Measurements from ENCODE around the gene TBL1XR1.

TBL1XR1 gene

DNA sequence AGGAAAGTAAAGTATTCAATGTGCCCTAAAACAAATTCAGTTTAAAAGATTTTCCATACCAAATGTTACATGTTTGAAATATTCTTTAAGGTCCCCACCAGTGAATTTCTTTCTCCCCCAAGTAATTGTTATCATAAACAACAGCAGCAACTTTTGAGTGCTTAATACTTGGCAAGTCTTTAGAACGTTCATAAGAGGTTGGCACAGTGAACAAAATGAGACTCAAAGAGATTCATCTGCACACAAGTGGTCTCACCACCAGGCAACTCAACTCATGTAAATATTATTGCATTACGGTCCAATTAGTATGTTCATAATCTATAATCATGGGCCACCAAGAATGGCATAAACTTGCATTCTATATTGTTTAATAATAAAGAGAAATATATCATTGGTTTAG, 98.7 kb downstream of the TBL1XR1 start:
- Histone ChIP-seq H4K20me1 (ENCODE audit: insufficient read depth, low read length) (0 out of 2 replicates have a peak, but pooled peaks cover 4% of the 10 kb centered on the region), H3K36me3 (ENCODE audit: insufficient read depth, low read length) (peaks cover 69% of the 10 kb centered on the region)

DNA sequence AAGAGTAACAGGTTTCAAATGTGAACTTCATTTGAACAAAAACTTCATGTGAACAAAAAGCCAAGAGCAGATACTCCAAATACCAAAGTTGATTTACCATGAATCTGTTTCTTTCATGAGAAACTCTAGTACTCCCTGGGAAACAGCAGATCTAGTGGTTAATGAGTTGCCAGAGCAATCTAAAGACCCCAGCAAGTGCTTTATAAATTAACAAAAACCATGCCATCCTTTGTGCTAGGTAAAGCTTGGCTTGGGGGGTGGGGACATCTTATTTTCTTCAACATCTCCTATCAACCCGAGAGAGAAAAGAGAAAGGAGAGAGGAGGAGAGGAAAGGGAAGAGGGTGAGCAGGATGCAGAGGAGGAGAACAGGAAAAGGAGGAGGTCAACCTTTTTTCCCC, 100.7 kb downstream of the TBL1XR1 start:
- Histone ChIP-seq H3K4me3 (ENCODE audit: low read depth, low read length, poor library complexity, severe bottlenecking) (no peak overlapping the region), H4K20me1 (ENCODE audit: insufficient read depth, low read length) (0 out of 2 replicates have a peak, but pooled peaks cover 6% of the 10 kb centered on the region), H3K9me2 (ENCODE audit: low read depth, low read length) (no peaks in the 10 kb centered on the region), H3K79me2 (ENCODE audit: insufficient read depth, low read length) (peaks cover 100% of the 10 kb centered on the region), H3F3A (ENCODE audit: insufficient read depth, low read length) (peaks cover 8% of the 10 kb centered on the region; the same call in 1 of the 2 replicates), H3K27me3 (ENCODE audit: insufficient read depth, low read length) (no peaks in the 10 kb centered on the region), H3K9ac (ENCODE audit: low read length) (no peak overlapping the region), H3K9me3 (ENCODE audit: low read length) (peaks cover 17% of the 10 kb centered on the region; the same call in 1 of the 2 replicates), H2AFZ (ENCODE audit: low read length) (no peak overlapping the region), H3K27ac (ENCODE audit: low read depth, low read length, poor library complexity, severe bottlenecking) (no peak overlapping the region), H3K4me1 (ENCODE audit: insufficient read depth, low read length, severe bottlenecking) (no peaks in the 10 kb centered on the region), H3K36me3 (ENCODE audit: insufficient read depth, low read length) (peaks cover 79% of the 10 kb centered on the region), H3K4me2 (ENCODE audit: low read length) (no peak overlapping the region)
- TF ChIP-seq, protein P1, sequence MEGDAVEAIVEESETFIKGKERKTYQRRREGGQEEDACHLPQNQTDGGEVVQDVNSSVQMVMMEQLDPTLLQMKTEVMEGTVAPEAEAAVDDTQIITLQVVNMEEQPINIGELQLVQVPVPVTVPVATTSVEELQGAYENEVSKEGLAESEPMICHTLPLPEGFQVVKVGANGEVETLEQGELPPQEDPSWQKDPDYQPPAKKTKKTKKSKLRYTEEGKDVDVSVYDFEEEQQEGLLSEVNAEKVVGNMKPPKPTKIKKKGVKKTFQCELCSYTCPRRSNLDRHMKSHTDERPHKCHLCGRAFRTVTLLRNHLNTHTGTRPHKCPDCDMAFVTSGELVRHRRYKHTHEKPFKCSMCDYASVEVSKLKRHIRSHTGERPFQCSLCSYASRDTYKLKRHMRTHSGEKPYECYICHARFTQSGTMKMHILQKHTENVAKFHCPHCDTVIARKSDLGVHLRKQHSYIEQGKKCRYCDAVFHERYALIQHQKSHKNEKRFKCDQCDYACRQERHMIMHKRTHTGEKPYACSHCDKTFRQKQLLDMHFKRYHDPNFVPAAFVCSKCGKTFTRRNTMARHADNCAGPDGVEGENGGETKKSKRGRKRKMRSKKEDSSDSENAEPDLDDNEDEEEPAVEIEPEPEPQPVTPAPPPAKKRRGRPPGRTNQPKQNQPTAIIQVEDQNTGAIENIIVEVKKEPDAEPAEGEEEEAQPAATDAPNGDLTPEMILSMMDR (IDR thresholded peaks at IDR 0.05; ENCODE audit: low read length), result no peak
- TF ChIP-seq EZH2 (IDR thresholded peaks at IDR 0.05; ENCODE audit: borderline replicate concordance, low read length), result no peak

More for the DNA sequence above, 98.7 kb downstream of the TBL1XR1 start:
- Histone ChIP-seq H3K9me2 (ENCODE audit: low read depth, low read length) (no peaks in the 10 kb centered on the region), H2AFZ (ENCODE audit: low read length) (no peak overlapping the region), H3K79me2 (ENCODE audit: insufficient read depth, low read length) (peaks cover 100% of the 10 kb centered on the region), H3K27ac (ENCODE audit: low read depth, low read length, poor library complexity, severe bottlenecking) (no peak overlapping the region), H3K4me1 (ENCODE audit: insufficient read depth, low read length, severe bottlenecking) (no peaks in the 10 kb centered on the region), H3K9me3 (ENCODE audit: low read length) (peaks cover 10% of the 10 kb centered on the region; the same call in 1 of the 2 replicates), H3K4me2 (ENCODE audit: low read length) (no peak overlapping the region), H3K9ac (ENCODE audit: low read length) (no peak overlapping the region), H3K4me3 (ENCODE audit: low read depth, low read length, poor library complexity, severe bottlenecking) (no peak overlapping the region), H3K27me3 (ENCODE audit: insufficient read depth, low read length) (no peaks in the 10 kb centered on the region), H3F3A (ENCODE audit: insufficient read depth, low read length) (peaks cover 5% of the 10 kb centered on the region; the same call in 1 of the 2 replicates)
- TF ChIP-seq, protein P1 (IDR thresholded peaks at IDR 0.05; ENCODE audit: low read length), result no peak
- TF ChIP-seq EZH2 (IDR thresholded peaks at IDR 0.05; ENCODE audit: borderline replicate concordance, low read length), result no peak

DNA sequence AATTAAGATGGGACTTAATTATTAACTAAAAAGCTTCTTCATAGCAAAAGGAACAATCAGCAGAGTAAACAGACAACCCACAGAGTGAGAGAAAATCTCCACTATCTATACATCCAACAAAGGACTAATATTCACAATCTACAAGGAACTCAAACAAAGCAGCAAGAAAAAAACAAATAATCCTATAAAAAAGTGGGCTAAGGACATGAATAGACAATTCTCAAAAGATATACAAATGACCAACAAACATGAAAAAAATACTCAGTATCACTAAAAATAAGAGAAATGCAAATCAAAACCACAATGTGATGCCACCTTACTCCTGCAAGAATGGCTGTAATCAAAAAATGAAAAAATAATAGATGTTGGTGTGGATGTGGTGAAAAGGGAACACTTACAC, 103.3 kb downstream of the TBL1XR1 start:
- peaks cover 90% of the 10 kb centered on the region for H3K36me3 ChIP-seq (ENCODE audit: insufficient read depth, low read length)
- H3K9me2 ChIP-seq (ENCODE audit: low read depth, low read length), result no peaks in the 10 kb centered on the region
- peaks cover 100% of the 10 kb centered on the region for H3K79me2 ChIP-seq (ENCODE audit: insufficient read depth, low read length)
- H3K4me2 ChIP-seq (ENCODE audit: low read length), result no peak overlapping the region
- 0 out of 2 replicates have a peak, but pooled peaks cover 7% of the 10 kb centered on the region for H4K20me1 ChIP-seq (ENCODE audit: insufficient read depth, low read length)
- no peak overlapping the region for H3K4me3 ChIP-seq (ENCODE audit: low read depth, low read length, poor library complexity, severe bottlenecking)
- peaks cover 9% of the 10 kb centered on the region; the same call in 1 of the 2 replicates for H3F3A ChIP-seq (ENCODE audit: insufficient read depth, low read length)
- H3K9me3 ChIP-seq (ENCODE audit: low read length), result peaks cover 18% of the 10 kb centered on the region; the same call in 1 of the 2 replicates
- H3K27me3 ChIP-seq (ENCODE audit: insufficient read depth, low read length), result no peaks in the 10 kb centered on the region
- TF ChIP-seq EZH2 (IDR thresholded peaks at IDR 0.05; ENCODE audit: borderline replicate concordance, low read length), result no peak
- TF ChIP-seq, protein P1 (IDR thresholded peaks at IDR 0.05; ENCODE audit: low read length), result no peak
- peaks cover 15% of the 10 kb centered on the region for H3K4me1 ChIP-seq (ENCODE audit: insufficient read depth, low read length, severe bottlenecking)
- H3K27ac ChIP-seq (ENCODE audit: low read depth, low read length, poor library complexity, severe bottlenecking), result no peak overlapping the region
- no peak overlapping the region for H3K9ac ChIP-seq (ENCODE audit: low read length)
- H2AFZ ChIP-seq (ENCODE audit: low read length), result no peak overlapping the region

Data from OCI-LY1 (cell line).